Forelimb muscle (tissue), 1 donor: ENCODE results near the gene CLIC5. TPM values are rescaled to one million over a fixed set of nuclear protein-coding genes. Genes with fewer than 3 reads are reported as not detected.

Source experiments
- DNase-seq: peaks from one replicate; pipeline ENCODE4 v3.0.0-alpha.2; 2013; ENCODE audit warnings: low read depth
- polyA plus RNA-seq: library from polyadenylated mRNA; unstranded; fragments of 120-200 nt; gene quantifications from one replicate; pipeline ENCODE4 v1.2.1, GENCODE V29; 2013; ENCODE audit not compliant: insufficient read length

Gene CLIC5
- polyA plus RNA-seq, 1 donor = 17.6 TPM

DNA sequence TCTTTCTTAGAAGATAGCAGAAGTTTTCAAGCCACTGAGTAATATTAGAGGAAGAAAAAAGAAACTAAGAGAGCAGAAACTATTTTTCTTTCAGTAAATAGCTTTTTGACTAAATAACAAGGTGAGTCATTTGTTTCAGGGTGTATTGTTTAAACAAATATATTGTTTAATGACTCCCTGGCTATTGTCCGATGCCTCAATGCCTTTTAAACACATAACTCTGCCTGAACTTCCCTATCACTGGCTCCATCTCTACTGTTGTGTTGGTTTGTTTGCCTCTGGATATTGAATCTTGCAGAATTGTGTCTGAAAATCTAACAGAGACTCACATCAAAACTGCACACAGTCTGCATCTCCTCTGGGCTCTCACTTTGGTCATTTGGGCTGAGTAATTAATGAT lies 19.6 kb upstream of the CLIC5 start:
- no peak for DNase-seq

DNA sequence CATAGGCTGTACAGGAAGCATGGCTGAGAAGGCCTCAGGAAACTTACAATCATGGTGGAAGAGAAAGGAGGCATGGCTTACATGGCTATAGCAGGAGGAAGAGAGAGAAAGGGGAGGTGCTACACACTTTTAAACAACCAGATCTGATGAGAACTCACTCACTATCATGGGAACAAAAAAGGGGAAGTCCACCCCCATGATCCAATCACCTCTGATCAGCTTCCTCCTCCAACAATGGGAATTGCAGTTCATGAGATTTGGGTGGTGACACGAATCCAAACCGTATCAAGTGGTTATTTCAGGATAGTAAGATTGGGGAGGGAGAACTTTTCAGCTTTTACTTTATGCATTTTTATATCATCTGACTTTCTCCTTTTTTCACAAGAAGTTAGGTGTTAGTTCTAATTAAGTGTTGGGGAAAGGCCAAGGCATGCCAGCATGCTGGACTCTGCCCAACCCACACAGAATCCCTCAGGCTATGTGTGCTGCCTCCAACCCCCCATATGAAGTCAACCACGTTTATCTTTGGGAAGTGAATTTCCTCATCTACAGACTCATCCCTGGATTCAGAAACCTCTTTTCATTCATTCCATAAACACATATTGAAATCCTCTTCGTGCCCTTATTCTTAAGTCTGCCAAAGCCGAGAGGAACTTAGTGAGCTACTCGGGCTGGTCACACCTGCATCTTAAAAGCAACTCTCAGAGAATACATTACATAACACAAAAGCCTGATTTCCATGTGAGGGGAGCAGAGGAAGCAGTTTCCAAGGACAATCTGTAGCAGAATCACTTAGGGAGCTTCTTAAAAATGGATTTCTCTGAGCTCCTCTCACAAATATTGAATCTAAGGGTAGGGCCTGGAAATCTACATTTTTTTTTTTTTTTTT lies 16.7 kb upstream of the CLIC5 start:
- DNase-seq = no peak

DNA sequence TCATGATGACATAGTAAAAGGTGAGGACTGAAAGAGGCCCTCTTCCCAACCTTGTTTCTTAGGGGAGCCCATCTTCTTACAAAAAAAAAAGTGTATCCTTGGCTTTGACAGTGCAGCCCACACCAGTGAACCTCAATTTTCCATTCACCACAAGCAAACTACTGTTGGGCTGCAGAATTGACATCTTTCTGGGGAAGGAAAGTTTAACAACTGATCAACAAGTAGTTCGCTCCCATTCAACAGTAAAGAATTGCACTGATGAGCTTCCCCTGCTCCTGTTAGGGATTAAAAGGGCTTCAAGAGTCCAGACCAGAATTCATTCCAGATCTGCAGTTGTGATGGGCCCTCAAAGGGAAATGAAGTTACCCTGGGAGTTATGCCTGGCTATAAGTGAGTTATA lies 13.9 kb upstream of the CLIC5 start:
- DNase-seq = no peak

DNA sequence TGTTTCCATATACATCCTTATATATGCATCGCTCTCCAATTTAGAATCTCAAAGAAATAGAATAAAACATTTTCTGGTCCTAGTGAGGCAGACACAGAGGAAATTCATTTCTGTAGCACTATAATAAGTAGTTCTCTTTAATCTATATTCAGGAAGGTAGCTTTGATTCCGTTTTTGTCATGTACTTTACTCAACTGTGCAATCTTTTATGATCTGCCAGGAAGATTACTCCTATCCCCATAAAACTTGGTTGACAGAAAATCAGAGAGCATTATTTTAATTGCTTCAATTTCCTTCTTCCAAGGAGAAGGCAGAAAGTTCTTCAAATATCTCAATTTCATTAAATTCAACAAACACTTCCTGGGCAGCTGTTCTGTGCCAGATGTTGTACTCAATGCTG lies 10.6 kb upstream of the CLIC5 start:
- DNase-seq = no peak

DNA sequence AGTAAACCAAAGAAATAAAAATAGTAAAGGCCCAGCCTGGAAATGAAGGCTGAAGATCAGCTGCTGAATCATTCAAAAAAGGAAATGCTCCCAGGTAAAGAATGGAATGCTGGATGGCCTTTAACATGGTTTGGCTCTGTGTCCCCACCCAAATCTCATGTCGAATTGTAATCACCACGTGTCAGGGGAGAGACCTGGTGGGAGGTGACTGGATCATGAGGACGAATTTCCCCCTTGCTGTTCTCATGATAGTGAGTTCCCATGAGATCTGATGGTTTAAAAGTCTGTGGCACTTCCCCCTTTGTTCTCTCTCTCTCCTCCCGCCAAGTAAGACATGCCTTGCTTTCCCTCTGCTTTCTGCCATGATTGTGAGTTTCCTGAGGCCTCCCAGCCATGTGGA lies 9.9 kb upstream of the CLIC5 start:
- no peak for DNase-seq

DNA sequence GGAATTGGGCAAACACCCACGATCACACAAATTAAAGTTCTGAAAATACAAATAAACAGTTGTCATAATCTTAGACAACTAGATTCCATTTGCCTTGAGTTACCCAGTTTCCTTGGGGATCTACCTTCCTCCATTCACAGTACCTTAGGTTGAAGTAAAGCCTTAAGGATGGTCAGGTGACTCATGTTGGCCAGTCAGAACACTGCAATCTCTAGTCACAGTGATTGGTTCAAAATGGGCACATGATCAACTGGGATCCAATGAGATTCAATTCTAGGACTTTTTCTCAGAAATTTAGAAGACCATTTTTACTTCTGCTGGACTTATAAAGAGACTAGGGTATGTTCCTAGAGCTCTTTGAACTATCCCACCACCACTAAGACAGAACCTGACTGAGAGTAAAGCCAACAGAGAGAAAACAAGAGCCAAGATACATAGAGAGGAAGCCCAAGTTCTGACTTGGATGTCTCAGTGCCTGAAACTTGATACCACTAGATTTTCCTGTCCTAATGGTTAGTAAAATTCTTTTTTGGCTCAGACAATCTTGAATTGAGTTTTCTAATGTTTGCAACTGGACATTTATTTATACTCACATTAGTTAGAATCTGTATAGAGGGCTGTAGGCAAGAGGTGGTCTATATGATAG lies 8.6 kb upstream of the CLIC5 start:
- no peak for DNase-seq

DNA sequence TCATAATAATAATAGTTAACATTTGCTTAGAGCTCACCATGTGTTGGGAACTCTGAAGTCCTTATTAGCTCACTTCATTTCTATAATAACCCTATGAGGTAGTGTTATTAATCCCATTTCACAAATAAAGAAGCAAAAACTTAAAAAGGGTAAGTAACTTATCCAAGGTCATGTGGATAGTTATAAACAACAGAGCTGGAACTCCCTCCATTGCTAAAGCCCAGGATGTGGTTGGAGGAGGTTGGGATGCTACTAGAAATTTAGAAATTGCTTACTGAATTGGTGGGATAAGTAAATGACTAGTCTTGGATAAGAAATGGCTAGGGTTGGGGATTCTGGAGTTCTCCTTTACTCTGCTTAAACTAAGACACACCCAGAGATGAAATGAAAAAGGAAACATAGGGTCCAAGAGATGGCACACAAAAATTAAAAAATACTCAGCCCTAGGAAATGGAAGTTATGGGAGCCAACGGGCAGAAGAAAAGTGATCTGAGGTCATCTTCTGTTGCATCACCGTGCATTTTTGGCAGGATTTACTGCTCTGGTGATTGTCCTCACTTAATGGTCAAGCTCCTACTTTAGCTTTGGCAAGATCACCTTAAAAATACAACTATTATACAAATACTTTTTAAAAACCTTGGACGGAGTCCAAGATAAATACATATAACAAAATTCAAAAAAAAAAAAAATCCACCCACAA lies 7.7 kb upstream of the CLIC5 start:
- no peak for DNase-seq

DNA sequence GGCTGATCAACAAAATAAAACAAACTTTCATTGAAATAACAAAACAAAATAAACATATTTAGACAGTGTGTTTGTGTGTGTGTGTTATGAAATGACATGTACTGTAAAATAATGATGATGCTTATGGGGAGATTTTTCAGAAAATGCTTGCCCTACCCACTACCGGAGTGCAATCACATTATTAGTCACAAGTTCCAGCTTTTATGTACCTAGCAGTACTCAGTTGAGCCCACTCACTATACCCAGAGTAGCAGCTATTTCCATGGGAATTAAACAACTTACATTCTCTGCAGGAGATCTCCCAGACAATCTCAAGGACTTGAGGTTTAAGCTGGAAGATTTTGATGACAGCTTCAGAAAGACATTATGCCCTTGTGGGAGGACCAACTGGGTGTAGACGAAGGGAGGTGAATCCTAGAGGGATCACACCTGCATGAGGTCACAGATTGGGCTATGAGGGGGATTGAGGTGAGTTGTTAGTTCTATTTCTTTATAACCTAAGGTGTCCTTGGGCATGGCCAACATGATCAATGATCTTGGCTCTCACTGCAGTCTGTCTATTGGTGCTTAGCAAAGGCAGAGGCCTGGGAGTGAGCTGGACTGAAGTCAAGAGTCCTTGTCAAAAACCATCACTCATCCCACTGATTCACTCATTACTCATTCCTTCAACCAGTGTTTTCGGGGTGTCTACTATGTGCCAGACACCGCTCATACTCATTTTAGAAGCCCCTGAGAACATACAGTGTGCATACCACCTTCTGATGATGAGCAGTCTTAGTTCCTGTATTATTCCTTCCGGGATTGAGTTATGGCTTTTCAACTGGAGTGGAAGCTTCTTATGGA lies 6.7 kb upstream of the CLIC5 start:
- no peak for DNase-seq

DNA sequence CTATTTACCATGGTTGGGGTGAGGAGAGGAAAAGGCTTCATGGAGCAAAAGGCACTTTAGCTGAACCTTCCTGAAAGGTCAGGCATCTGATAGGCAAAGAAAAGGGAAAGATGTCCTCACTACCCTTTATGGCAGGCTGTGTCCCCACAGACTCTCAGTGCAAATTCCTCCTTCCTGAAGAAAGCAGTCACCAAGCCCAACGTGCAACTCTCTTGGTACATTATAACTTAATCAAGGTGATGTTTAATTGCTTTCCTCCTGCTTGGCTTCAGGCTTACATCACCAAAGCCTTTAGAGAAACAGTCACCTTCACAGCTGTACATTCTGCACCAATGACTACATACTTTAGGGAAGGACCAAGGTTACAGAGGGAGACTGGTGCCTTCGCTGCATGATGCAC lies 2.1 kb upstream of the CLIC5 start:
- DNase-seq = no peak

DNA sequence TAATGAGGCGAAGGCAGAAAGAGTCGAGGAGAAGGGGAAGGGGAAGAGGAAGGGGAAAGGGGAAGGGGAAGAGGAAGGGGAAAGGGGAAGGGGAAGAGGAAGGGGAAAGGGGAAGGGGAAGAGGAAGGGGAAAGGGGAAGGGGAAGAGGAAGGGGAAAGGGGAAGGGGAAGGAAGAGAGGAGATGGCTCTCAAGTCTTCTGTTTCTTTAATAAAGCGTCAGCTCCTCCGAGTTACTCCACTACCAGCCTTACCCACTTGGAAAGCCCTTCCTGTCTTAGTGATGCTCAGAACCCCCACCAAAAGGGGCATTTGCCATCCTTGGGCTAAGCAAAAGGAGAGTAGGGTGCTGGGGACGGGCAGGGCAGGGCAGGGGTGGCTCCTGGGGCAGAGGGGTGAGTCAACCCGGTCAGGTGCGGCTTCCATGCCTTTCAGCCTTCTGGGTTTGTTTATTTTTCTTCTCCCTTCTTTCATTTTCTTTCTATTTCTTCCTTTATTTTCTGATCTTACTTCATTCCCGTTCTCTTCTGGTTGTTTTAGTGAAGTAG lies 476 bp upstream of the CLIC5 start:
- DNase-seq = no peak

DNA sequence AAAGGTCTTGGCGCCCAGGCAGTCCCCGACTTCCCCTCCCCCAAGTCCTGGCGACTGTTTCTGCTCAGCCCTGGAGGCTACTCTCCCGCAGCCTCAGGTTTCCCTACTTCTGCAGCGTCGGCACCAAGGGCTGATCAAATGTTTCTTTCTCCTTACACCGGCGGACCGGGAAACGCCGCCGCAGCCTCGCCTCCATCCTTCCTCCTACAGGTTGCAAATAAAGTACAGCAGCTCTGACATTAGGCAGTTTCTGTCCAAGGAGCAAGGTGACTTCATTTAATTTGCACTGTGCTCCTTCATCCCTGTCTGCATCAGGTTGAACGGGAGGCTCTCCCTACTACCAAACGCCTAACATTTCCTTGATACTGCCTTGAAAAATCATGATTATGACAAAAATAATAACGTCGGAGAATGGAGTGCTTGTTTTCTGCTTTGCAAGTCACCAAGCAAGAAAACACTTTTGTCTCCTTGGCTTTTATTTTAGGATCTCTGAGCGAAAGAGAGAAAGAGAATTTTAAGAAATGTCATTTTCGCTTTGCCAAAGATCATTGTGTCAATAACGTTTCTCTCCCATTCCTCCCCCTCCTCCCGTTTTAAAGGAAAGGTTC lies 1.0 kb downstream of the CLIC5 start:
- DNase-seq = no peak

DNA sequence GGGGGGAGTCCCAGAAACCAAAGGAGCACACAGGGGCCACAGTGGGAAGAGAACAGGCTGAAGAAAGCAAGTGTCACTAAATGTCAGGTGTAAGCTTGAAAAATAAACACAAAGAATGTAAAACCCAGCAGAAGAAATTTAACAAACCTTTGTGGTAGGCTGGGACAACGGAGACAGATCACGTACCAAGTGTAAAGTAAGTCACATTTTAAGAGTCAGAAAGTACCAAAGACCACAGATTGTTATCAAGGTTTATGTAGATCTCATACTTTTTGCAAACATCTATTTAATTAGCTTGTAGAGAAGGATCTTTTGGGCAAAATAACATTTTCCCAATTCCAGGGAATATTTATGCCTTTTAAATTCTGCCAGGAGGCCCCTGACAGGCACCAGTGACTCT lies 1.6 kb downstream of the CLIC5 start:
- DNase-seq = no peak

DNA sequence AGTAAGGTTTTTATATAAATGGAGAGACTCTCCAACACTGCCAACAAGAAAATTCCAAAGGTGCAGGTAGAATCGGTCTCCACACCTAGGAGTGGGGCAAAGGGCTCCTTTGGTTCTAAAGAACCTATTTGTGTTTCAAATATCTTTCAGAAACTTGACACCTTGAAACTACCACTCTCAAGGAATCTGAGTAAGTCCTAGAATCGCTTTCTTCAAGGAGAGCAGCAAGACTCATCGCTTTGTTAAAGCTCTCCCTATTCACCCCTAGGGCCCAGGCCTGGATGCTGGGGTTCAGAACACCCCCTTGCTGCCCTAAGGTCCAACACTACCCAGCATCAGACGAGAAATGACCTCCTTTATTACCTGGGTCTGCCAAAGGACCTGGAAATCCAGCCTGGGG lies 2.0 kb downstream of the CLIC5 start:
- DNase-seq = no peak

DNA sequence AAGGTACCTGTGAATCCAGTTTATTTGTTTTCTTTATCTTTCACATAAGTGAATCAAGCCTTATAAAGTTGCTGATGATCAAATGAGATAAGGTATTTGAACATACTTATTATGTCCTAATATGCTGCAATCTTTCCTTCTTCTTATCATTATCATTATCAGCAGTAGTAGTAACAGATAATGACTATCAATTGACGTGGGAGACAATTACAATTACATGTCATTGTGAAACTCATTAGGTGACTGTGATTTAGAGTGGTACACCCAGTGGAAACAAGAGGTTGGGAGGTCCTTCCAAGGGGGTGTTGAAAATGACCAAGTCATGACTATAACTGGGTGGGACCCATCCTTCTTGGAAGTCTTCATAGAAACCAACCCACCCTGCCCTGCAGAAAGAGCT lies 2.8 kb downstream of the CLIC5 start:
- no peak for DNase-seq

DNA sequence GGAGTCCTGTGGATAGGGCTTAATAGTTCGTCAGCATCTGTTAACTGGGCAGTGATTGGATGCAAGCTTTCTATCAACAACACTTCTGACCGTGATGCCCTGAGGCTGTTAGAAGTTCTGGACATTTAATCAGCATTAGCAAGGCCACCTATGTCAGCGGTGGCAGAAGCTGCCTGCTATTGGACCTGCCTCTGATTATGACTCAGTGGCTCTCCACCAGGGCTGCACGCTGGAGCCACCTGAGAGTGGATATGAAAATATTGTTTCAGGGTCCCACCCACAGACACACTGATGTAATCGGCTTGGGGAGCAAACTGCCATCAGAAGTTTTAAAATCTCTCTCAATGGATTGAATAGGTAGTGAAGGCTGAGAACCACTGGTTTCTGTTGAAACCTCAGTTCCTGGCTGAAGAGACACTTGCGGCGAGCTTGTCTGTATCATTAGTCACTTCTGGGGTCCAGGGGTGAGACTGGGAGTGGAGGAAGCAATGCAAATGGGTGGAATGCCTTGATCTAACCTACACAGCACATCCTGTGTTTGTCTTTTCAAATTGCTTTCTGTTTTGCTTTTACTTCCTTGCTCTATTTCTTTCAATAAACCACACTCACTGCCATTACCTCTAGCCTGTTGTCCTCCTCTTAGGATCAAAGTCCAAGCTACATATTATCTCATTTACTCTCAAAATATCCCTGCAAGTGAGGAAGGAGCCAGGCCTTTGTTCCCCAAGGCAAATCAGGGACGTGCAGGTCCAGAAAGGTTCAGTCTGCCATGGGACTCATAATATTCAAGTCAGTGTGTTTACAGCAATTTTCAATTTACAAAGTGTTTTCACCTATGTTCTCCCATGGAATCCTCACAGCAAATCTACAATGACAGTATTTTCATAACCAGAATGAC lies 4.2 kb downstream of the CLIC5 start:
- DNase-seq = no peak

DNA sequence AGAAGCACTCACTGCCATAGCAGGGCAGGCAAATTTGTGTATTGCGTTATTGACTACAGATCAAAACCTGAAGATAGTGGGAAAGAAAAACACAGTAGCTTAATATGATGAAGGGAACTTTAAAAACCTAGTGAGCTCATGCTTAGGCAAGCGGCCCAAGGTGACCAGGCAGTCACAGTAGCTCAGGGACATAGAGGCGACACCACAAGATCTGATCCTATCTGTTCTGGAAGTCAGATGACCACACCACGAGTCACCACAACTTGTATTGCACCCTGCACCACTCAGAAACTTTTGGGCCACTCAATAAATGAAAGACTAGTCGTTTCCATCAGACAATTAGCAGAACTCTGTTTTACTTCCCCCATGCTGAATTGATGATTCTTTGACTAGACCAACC lies 4.9 kb downstream of the CLIC5 start:
- no peak for DNase-seq

DNA sequence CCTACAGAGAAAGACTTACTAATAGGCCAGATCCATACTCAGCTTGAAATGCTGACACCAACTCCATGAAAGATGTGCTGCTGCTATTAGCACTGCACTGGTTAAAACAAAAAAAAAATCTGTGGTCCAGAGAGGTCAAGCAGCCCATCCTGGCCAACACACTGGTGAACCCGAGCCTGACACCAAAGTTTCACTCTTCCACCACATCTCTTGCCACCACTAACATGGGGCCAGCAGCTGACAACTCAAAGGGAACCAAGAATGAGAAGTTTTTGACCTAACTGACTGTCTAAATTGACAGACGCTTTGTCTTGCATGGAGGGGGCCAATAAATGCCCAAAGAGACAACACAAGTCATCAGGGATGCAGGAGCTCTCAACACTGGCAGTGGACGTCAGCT lies 5.4 kb downstream of the CLIC5 start:
- DNase-seq = no peak

DNA sequence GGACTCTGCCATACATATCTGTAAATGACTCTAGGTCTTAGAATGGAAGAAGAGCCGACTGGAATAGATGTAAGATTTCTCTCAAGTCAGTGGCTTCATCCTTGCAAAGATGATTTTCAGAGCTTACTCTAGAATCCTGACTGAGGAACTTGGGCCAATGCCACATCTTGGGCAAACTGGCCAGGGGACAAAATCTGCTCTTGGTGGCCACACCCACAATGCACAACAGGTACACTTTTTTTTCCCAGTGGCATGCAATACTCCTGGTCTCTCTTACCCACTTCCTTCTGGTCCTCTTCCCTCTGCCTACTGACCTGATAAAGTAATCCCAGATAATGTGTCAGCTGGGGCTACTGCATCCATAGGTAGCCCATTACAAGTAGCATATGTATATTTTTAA lies 13.4 kb downstream of the CLIC5 start:
- no peak for DNase-seq

DNA sequence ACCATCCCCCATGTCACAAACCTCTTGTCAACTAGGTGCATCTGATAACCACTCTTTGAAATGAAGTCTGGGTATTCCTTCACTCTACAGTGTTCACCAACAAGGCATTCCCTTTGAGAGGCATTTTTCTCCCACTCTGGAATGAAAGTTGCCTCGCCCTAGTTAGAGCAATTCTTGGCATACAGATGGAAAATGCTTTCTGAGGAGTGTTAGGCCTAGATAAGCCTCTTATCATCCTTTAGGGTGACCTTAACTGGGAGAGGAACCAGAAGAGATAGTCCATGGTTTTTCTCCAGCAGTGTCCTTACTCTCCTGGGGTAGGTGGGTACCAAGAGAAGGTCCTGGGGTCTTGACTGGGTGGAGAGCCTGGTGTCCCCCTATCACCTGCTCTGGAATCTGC lies 14.8 kb downstream of the CLIC5 start:
- no peak for DNase-seq

DNA sequence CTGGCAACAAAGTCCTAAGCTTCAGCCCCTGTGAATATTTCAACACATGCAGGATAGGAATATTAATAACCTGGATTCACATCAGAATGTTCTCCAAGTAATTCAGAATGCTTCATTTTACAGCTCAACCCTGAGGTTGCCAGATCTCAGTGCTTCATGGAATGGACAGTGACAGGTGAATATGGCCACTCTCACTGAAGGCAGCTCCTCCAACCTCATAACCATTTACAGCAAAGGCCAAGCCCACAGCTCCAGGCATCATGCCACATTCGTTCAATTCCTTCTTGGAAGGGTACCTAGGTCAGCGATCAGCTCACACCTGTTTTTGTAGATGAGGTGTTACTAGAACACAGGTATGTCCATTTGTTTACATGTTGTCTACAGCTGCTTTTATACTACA lies 17.1 kb downstream of the CLIC5 start:
- no peak for DNase-seq
